NCI-H2196 treated with DMSO at 0.1 percent for 48 hours (cell line): ENCODE data around the gene EIF5.

Source experiments
- DNase-seq: peaks from one replicate; lab custom pipeline; 2025; ENCODE audit not compliant: unreplicated experiment; lab: John Stamatoyannopoulos, UW

The EIF5 gene

GRCh38 chr14:103308717-103309616 lies 25.1 kb upstream of the EIF5 start:
- DNase-seq: no peak

GRCh38 chr14:103310576-103311095 lies 23.4 kb upstream of the EIF5 start:
- DNase-seq: no peak

GRCh38 chr14:103311171-103311997 lies 22.7 kb upstream of the EIF5 start:
- no peak for DNase-seq

GRCh38 chr14:103312006-103312635 lies 21.9 kb upstream of the EIF5 start:
- no peak for DNase-seq

GRCh38 chr14:103313704-103314103 lies 20.3 kb upstream of the EIF5 start:
- DNase-seq: no peak

- no peak for DNase-seq
Observed at GRCh38 chr14:103314496-103315277, 19.4 kb upstream of the EIF5 start.

GRCh38 chr14:103315351-103315911 lies 18.6 kb upstream of the EIF5 start:
- no peak for DNase-seq

- DNase-seq: no peak
Observed at GRCh38 chr14:103315941-103316340, 18.1 kb upstream of the EIF5 start.

GRCh38 chr14:103316721-103317121 lies 17.3 kb upstream of the EIF5 start:
- DNase-seq: no peak

- DNase-seq: no peak
Observed at GRCh38 chr14:103317251-103317650, 16.8 kb upstream of the EIF5 start.

GRCh38 chr14:103317976-103318580 lies 16.0 kb upstream of the EIF5 start:
- no peak for DNase-seq

GRCh38 chr14:103318750-103319419 lies 15.2 kb upstream of the EIF5 start:
- no peak for DNase-seq

- DNase-seq: no peak
Observed at GRCh38 chr14:103319422-103319821, 14.6 kb upstream of the EIF5 start.

GRCh38 chr14:103326078-103326477 lies 8.0 kb upstream of the EIF5 start:
- DNase-seq: no peak

- no peak for DNase-seq
Observed at GRCh38 chr14:103328941-103329340, 5.1 kb upstream of the EIF5 start.

- no peak for DNase-seq
Observed at GRCh38 chr14:103329401-103330347, 4.4 kb upstream of the EIF5 start.

GRCh38 chr14:103330536-103330935 lies 3.5 kb upstream of the EIF5 start:
- DNase-seq: no peak
